Right renal cortex interstitium (tissue), 3 donors: ENCODE data around the gene MRPL58. TPM values are rescaled to one million over a fixed set of nuclear protein-coding genes. Genes with fewer than 3 reads are reported as not detected.

Experiments
- DNase-seq, 3 donors: peaks; one replicate each; pipeline ENCODE4 v3.0.0-alpha.2; 2013; ENCODE audit warnings: low read depth in 3 of 3, low spot score in 2 of 3
- polyA plus RNA-seq, 3 donors: library from polyadenylated mRNA; unstranded; fragments of 120-200 nt; gene quantifications; one replicate each; pipeline ENCODE4 v1.2.1, GENCODE V29; 2013; ENCODE audit not compliant: insufficient read length in 3 of 3

MRPL58 gene
- polyA plus RNA-seq, 3 donors: 24.1 to 28.1 (median 27.5) TPM

DNA sequence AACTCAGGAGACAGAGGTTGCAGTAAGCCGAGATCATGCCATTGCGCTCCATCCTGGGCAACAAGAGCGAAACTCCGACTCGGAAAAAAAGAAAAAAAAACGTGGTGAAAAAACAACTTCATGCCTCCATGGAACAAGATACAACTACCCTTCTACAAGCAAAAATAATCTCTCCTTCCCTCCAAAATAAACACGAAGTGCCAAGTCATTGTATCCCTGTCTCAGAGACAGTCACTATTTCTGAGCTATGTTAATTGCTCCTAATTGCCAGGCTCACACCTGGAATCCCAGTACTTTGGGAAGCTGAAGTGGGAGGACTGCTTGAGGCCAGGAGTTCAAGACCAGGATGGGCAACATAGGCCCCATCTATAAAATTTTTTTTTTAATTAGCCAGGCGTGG is 56.3 kb downstream of the MRPL58 start:
- no peak for DNase-seq

DNA sequence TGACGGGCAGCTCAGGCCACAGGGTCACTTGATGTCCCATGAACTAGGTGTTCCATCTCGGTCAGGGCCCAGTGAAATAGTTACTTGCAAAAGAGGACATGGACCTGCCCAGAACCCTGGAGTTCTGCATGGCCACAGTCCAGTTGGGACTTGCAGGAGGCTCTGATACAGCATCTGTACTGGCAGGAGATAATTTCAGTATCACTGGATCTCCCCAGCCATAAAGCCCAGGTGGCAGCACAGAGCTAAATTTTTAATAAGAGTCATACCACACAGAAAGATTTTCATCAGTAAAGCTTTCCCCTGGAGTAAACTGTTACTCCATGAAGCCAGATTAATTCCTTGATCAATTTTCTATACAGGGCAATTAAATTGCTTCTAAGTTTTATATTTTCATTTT is 57.3 kb downstream of the MRPL58 start:
- no peak for DNase-seq

Other genes starting within 250 kb of the MRPL58 start
- 10 to 100 TPM; 39.3 to 41.1 (median 39.9) TPM for gene NAT9, start 236.3 kb upstream of the MRPL58 start, polyA plus RNA-seq
- under 1 TPM; 0.10 to 0.14 (median 0.13) TPM for gene GRIN2C, start 152.8 kb upstream of the MRPL58 start, polyA plus RNA-seq
- 1 to 10 TPM; 5.9 to 7.2 (median 6.6) TPM for gene FDXR, start 139.7 kb upstream of the MRPL58 start, polyA plus RNA-seq
- under 1 TPM; 0.15 to 0.33 (median 0.29) TPM for gene FADS6, start 119.0 kb upstream of the MRPL58 start, polyA plus RNA-seq
- under 1 TPM; 0.65 to 0.78 (median 0.67) TPM for gene USH1G, start 89.4 kb upstream of the MRPL58 start, polyA plus RNA-seq
- gene OTOP2, start 88.4 kb upstream of the MRPL58 start, polyA plus RNA-seq: not detected
- gene OTOP3, start 76.8 kb upstream of the MRPL58 start, polyA plus RNA-seq: not detected
- gene HID1, start 39.9 kb upstream of the MRPL58 start, polyA plus RNA-seq: 10 to 100 TPM; 10.4 to 13.1 (median 10.7) TPM
- 1 to 10 TPM; 7.3 to 8.6 (median 7.7) TPM for gene CDR2L, start 25.0 kb upstream of the MRPL58 start, polyA plus RNA-seq
- 100 to 1,000 TPM; 344 to 358 (median 352) TPM for gene ATP5PD, start 34.3 kb downstream of the MRPL58 start, polyA plus RNA-seq
- gene KCTD2, start 34.6 kb downstream of the MRPL58 start, polyA plus RNA-seq: 10 to 100 TPM; 32.4 to 33.9 (median 33.3) TPM
- 10 to 100 TPM; 21.1 to 24.8 (median 23.6) TPM for gene SLC16A5, start 75.3 kb downstream of the MRPL58 start, polyA plus RNA-seq
- 10 to 100 TPM; 15.4 to 18.8 (median 16.3) TPM for gene ARMC7, start 97.3 kb downstream of the MRPL58 start, polyA plus RNA-seq
- gene NT5C, start 119.1 kb downstream of the MRPL58 start, polyA plus RNA-seq: 10 to 100 TPM; 43.8 to 51.4 (median 47.2) TPM
- gene JPT1, start 141.8 kb downstream of the MRPL58 start, polyA plus RNA-seq: 10 to 100 TPM; 79.8 to 83.9 (median 83.4) TPM
- 100 to 1,000 TPM; 708 to 791 (median 788) TPM for gene SUMO2, start 170.3 kb downstream of the MRPL58 start, polyA plus RNA-seq
- gene NUP85, start 193.0 kb downstream of the MRPL58 start, polyA plus RNA-seq: 10 to 100 TPM; 62.6 to 69.3 (median 65.0) TPM
- gene GGA3, start 248.9 kb downstream of the MRPL58 start, polyA plus RNA-seq: 10 to 100 TPM; 36.1 to 45.8 (median 38.3) TPM
- 10 to 100 TPM; 78.7 to 87.0 (median 84.2) TPM for gene MRPS7, start 249.2 kb downstream of the MRPL58 start, polyA plus RNA-seq